HG02938 (cell line): Measurements from ENCODE around the gene ESYT3.
"Not testable (repeated sequence)": the region's sequence is repeated elsewhere in the genome, so short reads cannot be mapped to it uniquely, and the experiment has no call there.

Source experiments
- ATAC-seq: cut with Tn5 transposase; IDR thresholded peaks from one replicate; pipeline ENCODE4 v1.9.1; 2021; ENCODE audit warnings: mild to moderate bottlenecking, moderate library complexity; ENCODE audit not compliant: unreplicated experiment

ESYT3 gene

DNA sequence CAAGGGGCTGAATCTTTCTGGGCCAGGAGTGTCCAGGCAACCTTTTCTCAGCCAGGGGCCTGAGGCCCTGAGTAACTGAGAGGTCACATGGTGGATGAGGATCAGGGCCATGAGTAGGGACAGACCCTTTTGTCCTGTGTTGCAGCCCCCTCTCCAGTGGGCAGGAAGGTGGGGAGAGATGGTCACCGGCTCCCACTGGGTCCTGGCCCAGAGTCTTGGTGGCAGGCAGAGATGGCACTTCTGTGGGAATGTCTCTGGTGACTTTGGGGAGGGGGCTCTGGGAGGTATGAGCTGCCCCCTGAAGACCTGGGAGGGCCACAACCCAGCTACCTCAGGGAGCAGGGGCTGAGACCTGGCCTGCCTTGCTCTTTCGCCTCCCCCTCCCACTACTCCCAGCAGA lies 6.8 kb downstream of the ESYT3 start:
- no peak for ATAC-seq

DNA sequence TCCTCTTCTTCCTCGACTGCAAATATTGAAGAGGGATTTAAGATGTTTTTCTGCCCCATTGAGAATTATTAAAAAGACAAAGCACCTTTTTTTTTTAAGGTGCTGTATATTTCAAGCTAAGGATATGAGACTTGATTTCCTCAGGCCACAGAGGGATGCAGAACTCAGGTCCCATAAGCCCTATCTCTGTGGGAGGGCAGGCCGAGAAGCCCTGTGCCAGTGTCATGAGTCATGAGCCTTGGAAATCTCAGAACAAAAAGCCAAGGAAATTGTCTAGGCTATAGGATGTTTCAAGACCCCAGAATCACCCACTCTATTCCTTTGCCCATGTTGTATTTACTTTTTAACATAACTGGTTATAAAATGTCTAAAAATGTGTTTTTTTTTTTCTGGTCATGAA lies 7.3 kb downstream of the ESYT3 start:
- no peak for ATAC-seq

DNA sequence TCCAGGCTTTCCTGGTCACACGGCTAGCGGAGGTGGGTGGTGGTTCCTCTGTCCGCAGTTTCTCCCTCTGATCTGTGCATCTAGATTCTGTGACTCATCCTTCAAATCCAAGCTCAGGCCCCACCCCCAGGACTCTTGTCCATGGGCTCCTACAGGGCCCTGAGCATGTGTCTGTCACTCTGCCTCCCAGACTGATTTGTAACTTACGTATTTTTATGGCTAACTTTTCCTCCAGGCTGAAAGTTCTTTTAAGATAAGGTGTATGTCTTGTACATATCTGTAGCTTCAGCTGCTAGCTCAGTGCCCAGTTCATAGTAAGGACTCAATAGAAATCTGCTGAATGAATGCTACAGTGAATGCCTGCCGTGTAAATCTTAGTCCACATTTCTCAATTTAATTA lies 8.0 kb downstream of the ESYT3 start:
- no peak for ATAC-seq

DNA sequence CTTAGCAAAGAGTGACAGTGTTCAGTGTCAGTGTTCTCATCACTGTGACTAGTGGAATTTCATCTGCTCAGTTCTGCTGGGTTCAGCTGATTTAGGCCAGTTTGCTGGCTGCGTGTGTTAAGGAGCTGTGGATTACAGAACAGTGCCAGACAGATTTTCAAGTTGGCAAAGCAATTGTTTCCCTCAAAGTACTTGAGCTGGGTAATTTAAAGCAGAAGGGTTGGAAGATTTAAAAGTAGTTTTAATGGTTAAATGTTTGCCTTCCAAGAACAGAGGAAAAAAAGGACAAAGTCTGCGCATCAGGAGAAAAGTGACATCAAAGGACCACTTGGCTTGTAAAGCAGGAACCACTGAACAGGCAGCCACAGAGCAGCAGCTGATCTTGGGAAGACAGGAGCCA lies 8.7 kb downstream of the ESYT3 start:
- ATAC-seq, result no peak

DNA sequence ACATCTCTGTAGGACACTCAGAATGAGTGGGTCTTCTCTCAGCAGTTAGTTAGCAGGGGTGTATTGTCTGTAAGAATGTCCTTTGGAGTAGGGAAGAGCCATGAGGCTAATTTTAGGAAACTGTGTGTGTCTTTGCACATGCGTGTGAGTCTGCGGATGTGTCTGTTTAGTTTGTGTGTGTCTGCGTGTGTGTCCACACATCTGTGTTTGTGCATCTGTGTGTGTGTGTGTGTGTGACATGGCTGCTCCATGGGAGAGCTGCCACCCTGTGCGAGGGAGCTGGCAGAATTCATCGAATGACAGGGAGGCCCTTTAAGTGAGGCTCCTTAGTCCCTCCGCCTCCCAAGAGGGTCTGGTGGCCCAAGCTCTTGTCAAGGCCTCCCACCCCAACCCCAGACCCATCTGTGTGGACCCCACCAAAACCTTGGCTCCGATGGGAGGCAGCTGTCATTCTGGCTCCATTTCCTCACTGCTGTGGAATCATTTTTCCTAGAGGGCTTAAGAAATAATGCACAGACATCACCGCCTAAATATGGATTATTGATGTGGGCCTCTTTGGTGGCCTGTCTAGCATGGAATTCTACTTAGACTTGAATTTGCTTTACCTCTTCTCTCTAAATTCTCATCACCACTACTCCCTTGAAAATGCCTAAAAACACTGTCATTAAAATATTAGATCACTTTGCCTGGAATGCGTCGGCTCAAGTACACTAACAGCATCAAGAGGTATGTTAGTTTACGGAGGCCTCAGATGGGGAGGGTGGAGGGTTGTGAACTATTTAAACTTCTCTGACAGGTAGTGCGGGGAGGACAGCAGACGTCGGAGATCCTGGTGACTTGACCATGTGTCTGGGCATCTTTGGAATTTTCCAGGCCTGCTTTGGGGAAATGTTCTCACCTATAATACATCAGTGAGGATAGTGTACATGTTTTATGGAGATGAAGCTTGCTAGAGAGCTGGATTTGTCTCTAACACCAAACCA lies 9.4 kb downstream of the ESYT3 start:
- no peak for ATAC-seq

DNA sequence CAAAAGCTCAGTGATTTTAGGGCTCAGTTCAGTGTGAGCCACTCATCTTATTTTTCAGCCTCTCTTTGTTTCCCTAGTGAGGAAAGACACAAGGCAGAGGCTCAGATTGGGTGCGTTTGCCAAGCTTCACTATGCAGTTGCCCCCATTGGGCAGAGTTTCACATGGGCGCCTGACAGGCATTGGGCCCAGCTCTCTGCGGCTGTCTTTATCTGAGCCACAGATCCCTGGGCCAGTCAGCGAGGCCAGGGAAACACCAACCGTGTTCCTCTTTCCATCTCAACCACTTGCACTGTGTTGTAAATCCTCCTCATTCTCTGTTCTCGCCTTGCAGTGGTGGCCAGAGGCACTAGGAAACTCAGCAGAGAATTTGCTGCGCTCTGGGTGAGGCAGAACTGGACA lies 10.8 kb downstream of the ESYT3 start:
- no peak for ATAC-seq

DNA sequence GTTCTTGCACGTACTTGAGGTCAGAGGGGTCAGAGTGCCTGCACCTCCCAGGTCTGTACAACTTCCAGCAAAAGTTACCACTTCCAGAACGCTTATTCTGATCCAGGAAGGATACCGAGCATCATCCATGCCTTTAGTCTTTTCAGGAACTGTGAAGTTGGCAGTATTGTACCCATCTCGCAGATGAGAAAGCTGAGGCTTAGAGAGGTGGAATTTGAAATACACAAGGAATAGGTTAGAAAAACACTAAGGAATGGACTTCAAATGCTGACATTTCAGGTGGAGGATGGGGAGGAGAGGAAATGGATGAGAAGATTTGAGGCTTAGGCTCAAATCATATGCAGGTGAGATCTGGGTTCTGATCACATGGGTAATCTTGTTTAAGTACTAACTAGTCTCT lies 11.2 kb downstream of the ESYT3 start:
- no peak for ATAC-seq

DNA sequence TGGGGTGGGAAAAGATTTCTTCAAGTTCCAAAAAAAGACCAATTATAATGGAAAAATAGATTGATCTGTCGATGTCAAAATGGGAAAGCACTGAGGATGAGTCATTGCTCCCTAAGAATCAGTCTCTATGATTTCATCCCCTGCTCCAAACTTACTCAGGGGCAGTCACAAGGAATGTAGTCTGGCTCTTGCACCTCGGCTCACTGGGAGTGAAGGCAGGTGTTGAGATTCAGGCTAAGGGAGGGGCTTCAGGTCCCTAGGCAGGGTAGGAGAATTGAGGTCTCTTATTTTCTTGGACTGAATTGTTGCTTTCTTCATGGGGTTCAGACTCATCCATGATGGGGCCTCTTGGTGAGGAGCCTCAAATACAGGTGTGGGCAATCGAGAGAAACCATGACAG lies 14.2 kb downstream of the ESYT3 start:
- ATAC-seq, result no peak

DNA sequence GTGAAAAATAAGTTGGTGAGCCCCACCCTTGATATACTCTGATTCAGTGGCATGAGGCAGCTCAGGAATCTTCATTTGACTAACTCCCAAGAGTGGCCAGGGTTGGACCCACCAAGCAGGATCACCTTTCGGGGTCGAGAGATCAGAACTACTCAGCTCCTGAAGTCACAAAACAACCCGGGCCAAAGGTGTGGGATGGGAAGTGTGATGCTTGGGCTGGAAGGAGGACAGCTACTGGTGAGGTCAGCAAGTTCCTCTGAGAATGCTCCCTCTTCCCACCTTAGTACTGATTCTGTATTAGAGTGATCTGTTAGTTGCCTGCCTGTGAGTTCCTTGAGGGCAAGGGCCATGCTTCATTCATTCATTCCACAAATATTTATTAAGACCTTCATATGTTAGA lies 15.1 kb downstream of the ESYT3 start:
- ATAC-seq, result no peak

DNA sequence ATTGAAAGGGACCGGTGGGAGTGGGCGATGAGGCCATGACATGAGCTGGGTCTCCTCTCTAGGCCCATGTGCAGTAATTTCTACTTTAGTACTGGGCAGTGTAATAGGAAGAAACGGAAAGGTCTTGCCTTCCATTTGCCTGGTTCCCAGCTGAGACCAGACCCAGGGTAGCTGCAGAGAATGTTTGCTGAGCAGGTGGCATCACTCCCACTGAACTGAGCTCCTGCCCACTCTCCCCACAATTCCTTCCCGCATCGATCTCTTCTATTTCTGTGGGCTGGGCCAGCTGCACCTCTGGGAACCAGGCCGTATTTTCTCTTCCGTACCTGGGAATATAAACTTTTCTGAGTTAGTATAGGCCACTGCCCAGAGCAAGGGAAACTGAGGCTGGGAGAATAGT lies 15.8 kb downstream of the ESYT3 start:
- no peak for ATAC-seq

DNA sequence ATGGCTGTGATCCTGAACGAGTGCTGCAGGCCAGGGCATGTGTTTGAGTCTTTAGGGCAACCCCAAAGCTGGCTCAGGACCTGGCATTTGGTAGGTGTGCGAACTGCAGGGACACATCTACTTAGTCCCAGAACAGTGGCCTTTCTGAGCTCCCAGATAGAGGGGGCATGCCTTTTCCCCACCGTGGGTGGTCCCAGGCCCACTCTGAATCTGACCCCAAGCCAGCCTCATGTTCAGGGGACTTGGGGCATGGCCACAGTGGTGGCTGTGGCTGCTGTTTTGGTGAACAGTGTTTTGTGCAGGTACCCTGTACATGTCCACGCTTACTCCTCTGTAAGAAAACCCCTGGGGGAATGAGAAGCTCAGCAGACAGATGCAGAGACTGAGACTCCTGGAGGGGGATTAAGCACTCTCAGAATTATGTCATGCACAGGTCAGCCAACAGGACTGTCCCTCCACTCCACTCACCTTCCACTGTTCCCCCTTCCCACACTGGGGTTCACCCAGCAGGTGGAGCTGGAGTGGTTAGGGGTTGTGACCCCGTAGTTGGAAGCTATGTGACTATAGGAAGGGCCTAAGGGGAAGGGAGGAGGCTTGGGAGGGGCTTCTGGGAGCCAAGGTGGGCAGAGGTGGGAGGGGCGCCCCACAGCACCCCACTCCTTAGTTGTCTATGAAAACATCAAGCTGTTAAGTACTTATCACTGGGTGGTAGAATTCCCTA lies 16.4 kb downstream of the ESYT3 start:
- ATAC-seq, result no peak

DNA sequence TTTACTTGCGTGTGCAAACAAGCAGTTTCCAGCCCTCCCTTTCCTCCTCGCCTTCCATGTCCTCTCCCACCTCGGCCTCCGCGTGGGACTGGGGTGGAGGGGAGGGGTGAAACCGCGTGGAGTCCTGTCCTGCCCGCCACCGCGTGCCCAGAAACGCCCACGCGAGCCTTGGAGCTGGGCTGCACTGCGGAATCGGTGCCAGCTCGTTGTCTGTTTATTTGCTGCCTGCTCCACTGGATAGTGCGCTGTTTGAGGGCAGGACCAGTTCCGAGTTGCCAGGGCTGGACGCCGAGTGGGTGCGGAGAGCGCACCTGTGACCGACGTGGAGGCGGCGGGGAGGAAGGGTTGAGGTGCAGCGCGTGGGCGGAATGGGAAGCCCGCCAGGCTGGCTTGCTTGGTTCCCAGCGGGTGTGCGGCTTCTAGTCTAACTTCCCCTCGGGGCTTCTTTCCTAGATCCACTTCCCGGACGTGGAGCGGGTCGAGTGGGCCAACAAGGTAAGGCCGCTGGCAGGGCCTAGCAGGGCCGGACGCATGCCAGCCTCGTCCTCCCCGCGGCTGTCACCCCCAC lies 17.3 kb downstream of the ESYT3 start:
- no peak for ATAC-seq

DNA sequence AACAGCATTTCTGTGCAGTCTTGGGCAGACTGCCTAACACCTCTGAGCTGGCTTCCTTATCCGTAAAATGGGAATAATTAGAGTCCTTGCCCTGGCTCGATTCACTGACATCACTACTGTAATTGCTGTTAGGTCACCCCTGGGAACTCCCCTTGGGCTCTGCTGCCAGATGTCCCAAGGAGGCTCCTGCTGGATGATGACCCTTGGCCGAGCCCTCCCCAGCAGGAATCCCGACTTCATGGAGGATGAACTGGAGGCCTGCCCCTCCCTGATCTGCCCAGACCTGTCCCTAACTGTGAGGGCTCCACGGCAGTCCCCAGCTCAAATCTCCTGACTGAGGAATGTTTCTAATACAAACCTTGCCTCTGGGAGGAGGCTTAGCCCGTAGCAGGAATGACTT lies 18.0 kb downstream of the ESYT3 start:
- ATAC-seq, result no peak

DNA sequence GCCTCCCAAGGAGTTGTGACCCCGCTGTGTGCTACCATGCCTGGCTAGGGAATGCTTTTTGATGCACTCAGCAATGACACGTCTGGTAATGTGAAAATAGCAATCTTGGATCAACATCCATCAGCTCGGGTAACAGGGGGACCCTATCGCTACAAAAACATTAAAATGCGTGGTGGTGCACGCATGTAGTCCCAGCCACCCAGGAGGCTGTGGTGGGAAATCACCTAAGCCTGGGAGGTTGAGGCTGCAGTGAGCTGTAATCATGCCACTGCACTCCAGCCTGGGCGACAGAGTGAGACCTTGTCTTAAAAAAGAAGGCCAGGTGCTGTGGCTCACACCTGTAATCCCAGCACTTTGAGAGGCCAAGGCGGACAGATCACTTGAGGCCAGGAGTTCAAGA lies 19.5 kb downstream of the ESYT3 start:
- ATAC-seq, result not testable (repeated sequence)

DNA sequence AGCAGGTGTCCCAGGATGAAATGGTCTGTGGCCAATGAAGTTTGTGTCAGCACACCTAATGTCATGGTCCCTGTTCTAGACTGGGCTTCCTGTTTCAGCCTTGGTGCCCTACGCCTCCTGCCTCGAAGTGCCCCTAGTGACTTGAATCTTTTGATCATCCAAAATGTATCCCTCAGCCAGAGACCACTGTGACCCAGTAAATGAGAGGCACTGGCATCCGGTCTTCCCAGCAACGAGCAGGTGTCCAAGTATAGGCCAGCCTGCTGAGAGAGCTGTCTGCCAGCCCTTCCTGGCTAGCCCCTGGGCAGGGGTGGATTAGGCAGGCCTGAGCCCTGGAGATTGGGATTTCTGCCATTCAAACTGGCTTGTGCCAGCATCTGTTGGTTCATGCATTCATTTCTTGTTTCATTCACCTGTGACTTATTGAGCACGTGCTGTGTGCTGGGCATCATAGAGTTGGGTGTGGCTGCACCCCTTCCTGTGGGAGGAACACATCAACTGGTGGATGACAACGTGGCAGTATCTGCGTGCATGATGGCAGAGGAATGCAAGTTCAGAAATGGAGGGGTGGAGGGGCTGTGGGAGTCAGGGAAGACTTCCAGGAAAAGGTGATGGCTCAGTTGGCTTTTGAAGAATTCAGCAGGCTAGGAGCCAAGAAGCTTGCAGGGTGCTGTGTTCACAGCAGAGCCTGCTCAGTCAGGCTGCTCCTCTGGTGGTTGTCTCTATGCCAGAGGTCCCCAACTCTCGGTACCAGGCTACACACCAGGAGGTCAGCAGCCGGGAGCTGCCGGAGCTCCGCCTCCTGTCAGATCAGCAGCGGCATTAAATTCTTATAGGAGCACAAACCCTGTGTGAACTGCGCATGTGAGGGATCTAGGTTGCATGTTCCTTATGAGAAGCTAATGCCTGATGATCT lies 21.6 kb downstream of the ESYT3 start:
- ATAC-seq, result no peak

DNA sequence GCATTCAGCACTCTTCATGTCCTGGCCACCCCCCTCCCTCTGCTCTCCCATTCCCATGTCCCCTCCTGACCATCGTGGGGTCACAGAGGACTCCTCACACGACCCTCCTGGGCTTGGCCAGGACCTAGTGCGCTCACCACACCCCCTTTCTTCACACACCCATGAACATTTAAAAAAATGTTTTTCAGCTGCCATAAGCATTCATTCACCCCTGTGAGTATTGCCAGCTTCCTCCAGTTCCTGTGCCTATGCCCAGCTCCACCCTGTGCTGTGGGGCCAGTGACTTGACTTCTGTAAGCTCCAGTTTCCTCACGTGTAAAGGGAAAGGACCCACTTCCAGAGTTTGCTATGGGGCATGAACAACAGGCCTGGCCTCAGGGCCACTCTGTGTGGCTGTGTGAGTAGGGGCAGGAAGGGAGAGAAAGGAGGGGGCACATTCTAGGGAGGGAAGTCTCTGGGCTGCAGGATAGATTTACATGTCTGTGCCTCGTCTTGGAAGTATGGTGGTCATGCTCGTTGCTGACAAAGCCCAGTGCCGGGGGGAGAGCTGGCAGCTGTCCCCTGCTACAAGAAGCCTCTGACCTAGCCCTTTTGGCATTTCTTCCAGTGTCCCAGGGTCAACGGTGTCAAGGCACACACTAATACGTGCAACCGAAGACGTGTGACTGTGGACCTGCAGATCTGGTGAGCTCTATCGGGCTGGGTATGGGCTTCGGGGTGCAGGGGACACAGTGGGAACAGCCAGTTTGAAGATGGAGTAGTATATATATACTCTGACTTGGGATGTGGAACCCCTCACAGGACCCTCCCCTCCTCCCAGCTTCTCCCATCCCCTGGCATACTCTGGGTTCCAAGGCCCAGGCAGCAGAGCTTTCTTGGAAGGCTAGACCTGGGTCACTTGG lies 22.8 kb downstream of the ESYT3 start:
- ATAC-seq, result no peak

DNA sequence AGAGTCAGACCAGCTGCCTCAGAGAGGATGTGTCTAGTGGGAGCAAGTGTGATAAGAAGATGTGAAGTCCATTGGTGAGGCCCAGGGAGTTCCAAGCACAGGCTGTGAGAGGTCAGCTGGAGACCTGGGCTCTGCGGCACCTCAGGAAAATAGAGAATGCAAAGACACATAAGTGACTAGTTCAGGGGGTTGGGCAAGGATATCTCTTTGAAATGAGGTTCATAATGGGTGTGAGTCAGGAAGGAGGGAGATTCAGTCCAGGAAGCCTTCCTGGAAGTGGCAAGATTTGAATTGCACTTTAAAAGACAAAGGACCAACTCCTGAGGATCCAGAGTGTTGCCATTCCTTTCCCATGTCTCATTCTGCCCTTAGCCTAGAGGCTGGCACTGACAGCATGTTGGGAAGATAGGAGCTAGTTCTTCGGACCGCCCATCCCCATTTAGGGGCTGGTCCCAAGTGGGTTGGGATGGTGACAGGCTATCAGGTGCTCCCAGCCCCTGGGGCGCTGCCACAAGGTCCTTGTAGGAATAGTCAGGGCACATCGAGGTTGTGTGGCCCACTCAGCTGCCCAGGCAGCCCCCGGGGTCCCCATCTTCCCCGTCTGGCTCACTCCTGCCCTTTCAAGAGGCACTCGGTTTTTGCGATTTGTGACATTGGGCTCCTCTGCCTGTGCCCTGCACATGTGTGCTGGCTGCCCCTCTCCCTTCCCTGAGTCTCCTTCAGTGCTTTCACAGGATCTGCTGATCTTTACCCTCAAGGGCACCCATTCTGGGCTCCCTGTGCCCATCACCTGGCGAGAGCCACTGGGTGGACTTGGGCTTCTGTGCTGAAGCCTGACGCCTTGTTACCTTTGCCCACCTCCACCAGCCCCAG lies 23.7 kb downstream of the ESYT3 start:
- no peak for ATAC-seq

DNA sequence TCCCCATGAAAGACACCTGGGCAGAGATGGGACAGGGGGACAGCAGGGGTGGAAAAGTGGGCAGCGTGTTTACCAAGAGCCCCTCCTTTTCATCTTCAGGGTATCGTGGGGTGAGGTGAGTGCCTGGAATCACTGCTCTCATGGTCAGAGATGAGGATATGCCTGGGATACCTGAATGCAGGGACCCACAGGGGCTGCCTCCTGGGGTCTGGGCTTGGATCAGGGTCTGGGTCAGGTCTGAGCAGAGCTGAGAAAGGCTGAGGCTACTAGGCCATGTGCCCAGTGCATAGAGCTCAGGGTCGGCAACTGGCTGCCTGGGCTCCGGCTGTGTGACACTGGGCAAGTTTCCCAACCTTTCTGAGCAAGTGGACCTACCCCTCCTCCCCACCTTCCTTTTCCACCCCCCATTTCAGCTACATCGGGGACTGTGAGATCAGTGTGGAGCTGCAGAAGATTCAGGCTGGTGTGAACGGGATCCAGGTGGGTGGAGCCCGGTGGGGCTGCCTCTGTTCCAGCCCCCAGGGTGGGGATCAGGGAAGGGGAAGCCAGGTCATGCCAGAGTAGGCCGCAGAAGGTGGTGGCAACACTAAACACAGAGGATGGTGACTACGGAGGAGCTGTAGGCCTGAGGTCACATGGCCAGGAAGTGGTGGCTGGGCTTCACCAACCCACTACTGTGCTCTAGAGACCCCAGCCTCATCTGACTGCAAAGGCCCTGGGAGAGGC lies 24.5 kb downstream of the ESYT3 start:
- no peak for ATAC-seq
